GM23338 (cell line): Measurements from ENCODE around the gene PSMB11. TPM values are rescaled to one million over a fixed set of nuclear protein-coding genes. Genes with fewer than 3 reads are reported as not detected.
"Not testable (repeated sequence)": the region's sequence is repeated elsewhere in the genome, so short reads cannot be mapped to it uniquely, and the experiment has no call there.

Experiments
- ATAC-seq: fragments of 200-7000 bp; cut with Tn5 transposase; 3 replicates; pipeline ENCODE4 v1.9.1; 2020
- DNase-seq: peaks from one replicate; pipeline ENCODE4 v3.0.0-alpha.2; 2015; ENCODE audit warnings: low spot score
- H2AFZ ChIP-seq: fragments of 200-600 bp; sonication (generic); 2 replicates; pipeline ENCODE4 v1.8.0; 2016; ENCODE audit warnings: antibody characterized with exemption, mild to moderate bottlenecking, moderate library complexity
- H3F3A ChIP-seq: fragments of 200-600 bp; sonication (generic); replicated peaks from 2 replicates; pipeline ENCODE4 v1.8.0; 2017; ENCODE audit warnings: antibody characterized with exemption, mixed run types, low read depth
- H3K27ac ChIP-seq: fragments of 200-600 bp; sonication (generic); 2 replicates; pipeline ENCODE4 v1.6.1; 2016; ENCODE audit warnings: low read depth
- H3K27me3 ChIP-seq: fragments of 200-600 bp; sonication (generic); 2 replicates; pipeline ENCODE4 v1.8.0; 2016; ENCODE audit warnings: mild to moderate bottlenecking, mixed run types, moderate library complexity; ENCODE audit not compliant: insufficient read depth
- H3K36me3 ChIP-seq: fragments of 200-600 bp; sonication (generic); 2 replicates; pipeline ENCODE4 v1.8.0; 2016; ENCODE audit warnings: mild to moderate bottlenecking; ENCODE audit not compliant: insufficient read depth
- H3K4me1 ChIP-seq: fragments of 200-600 bp; sonication (generic); 2 replicates; pipeline ENCODE4 v1.8.0; 2016; ENCODE audit warnings: mild to moderate bottlenecking, moderate library complexity; ENCODE audit not compliant: insufficient read depth
- H3K4me2 ChIP-seq: fragments of 200-600 bp; sonication (generic); 2 replicates; pipeline ENCODE4 v1.7.1; 2017; ENCODE audit warnings: mixed run types
- H3K4me3 ChIP-seq: fragments of 200-600 bp; sonication (generic); 2 replicates; pipeline ENCODE4 v1.6.1; 2016; ENCODE audit warnings: mixed run types
- H3K79me2 ChIP-seq: fragments of 200-600 bp; sonication (generic); replicated peaks from 2 replicates; pipeline ENCODE4 v1.8.0; 2017; ENCODE audit warnings: mild to moderate bottlenecking; ENCODE audit not compliant: insufficient read depth
- H3K9me2 ChIP-seq: fragments of 200-600 bp; sonication (generic); 2 replicates; pipeline ENCODE4 v1.8.0; 2017; ENCODE audit not compliant: insufficient read depth
- H4K20me1 ChIP-seq: fragments of 200-600 bp; sonication (generic); replicated peaks from 2 replicates; pipeline ENCODE4 v1.8.0; 2017; ENCODE audit warnings: mild to moderate bottlenecking; ENCODE audit not compliant: insufficient read depth
- H3K27ac Mint-ChIP-seq: 2 replicates; pipeline ENCODE4 v1.8.0; 2020; ENCODE audit warnings: inconsistent platforms, mild to moderate bottlenecking, moderate library complexity, mixed read lengths
- H3K27me3 Mint-ChIP-seq: 3 replicates; pipeline ENCODE4 v1.8.0; 2022; ENCODE audit warnings: low read depth, mild to moderate bottlenecking, moderate library complexity, mixed read lengths, inconsistent platforms; ENCODE audit not compliant: insufficient read depth, poor library complexity
- H3K36me3 Mint-ChIP-seq: 3 replicates; pipeline ENCODE4 v1.8.0; 2021; ENCODE audit warnings: low read depth, mild to moderate bottlenecking, inconsistent platforms, moderate library complexity, mixed read lengths
- H3K4me1 Mint-ChIP-seq: 3 replicates; pipeline ENCODE4 v1.8.0; 2020; ENCODE audit warnings: mild to moderate bottlenecking, inconsistent platforms, mixed read lengths
- H3K4me3 Mint-ChIP-seq: 3 replicates; pipeline ENCODE4 v1.8.0; 2021; ENCODE audit warnings: moderate library complexity, mild to moderate bottlenecking, inconsistent platforms, mixed read lengths
- H3K9me3 Mint-ChIP-seq: 3 replicates; pipeline ENCODE4 v1.8.0; 2020; ENCODE audit warnings: moderate library complexity, mild to moderate bottlenecking, inconsistent platforms, mixed read lengths
- CREB1 ChIP-seq: fragments of 250-450 bp; sonication (Bioruptor Pico); IDR thresholded peaks from 2 replicates; pipeline ENCODE4 v1.5.0; 2020; ENCODE audit warnings: low read depth, mild to moderate bottlenecking, moderate library complexity
- EZH2 ChIP-seq: fragments of 200-600 bp; sonication (generic); IDR thresholded peaks from one replicate; pipeline ENCODE4 v1.8.0; 2017; ENCODE audit warnings: antibody characterized with exemption, mild to moderate bottlenecking, low read depth; ENCODE audit not compliant: unreplicated experiment
- JUNB ChIP-seq: IDR thresholded peaks from one replicate; pipeline ENCODE4 v1.6.1; 2016; ENCODE audit warnings: antibody characterized with exemption; ENCODE audit not compliant: unreplicated experiment
- polyA plus RNA-seq: library from polyadenylated mRNA; unstranded; fragments of >200 nt; fragmentation: Nextera tagmentation; extraction: Ambion mirVana; gene quantifications from 2 replicates; pipeline ENCODE4 v1.2.1, GENCODE V29; 2016
- total RNA-seq: library from RNA; depleted of rRNA; stranded (reverse); fragments of >200 nt; shearing (Covaris generic); gene quantifications from 2 replicates; pipeline ENCODE4 v1.2.3, GENCODE V29; 2014
- TF ChIP-seq, protein P1 (sequence below): IDR thresholded peaks from 2 replicates; pipeline ENCODE4 v1.6.1; 2016; ENCODE audit warnings: antibody characterized with exemption

Gene PSMB11
- total and polyA plus RNA-seq, 2 experiments from 2014 or later = 0.07 TPM; not detected in 1

DNA sequence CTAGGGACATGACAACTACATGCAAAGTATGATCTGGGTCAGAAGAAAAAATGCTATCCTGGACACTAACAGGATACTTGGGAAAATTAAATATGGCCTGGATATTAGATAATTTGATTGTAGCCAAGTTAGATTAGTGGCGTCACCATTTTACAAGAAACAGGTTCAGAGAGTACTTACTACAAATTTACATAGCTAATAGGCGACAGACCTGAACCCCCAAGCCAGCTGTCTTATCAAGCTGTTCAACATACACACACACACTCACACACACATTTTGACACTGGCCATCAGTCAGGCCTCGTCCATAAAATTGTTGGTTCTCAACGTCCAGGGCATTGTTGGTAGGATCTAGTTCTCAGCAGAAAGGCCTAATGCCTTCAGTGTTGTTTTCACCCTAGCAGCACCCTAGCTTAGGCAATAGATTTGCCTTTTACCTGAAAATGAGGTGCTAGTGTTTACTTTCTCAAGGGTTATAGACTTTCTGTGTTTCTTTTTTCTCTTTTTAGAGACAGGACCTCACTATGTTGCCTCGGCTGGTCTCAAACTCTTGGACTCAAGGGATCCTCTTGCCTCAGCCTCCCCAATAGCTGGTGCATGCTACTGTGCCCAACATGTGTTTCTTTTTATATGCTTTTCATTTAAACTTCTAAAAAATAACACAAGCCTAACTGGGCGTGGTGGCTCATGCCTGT lies 28.8 kb upstream of the PSMB11 start:
- H3K9me3 Mint-ChIP-seq = no peaks in the 10 kb centered on the region; the same call in 2 of the 3 replicates
- H3K27me3 Mint-ChIP-seq = peaks cover 2% of the 10 kb centered on the region
- Histone ChIP-seq H3K79me2 (no peaks in the 10 kb centered on the region), H3K4me2 (no peak overlapping the region), H3K27me3 (no peaks in the 10 kb centered on the region), H3F3A (0 out of 2 replicates have a peak, but pooled peaks cover 3% of the 10 kb centered on the region), H3K27ac (no peak overlapping the region), H3K36me3 (no peaks in the 10 kb centered on the region), H3K4me3 (no peak overlapping the region), H3K4me1 (no peaks in the 10 kb centered on the region), H3K9me2 (no peaks in the 10 kb centered on the region), H4K20me1 (no peaks in the 10 kb centered on the region), H2AFZ (no peak overlapping the region)
- H3K4me3 Mint-ChIP-seq = no peak overlapping the region
- TF ChIP-seq, protein P1, sequence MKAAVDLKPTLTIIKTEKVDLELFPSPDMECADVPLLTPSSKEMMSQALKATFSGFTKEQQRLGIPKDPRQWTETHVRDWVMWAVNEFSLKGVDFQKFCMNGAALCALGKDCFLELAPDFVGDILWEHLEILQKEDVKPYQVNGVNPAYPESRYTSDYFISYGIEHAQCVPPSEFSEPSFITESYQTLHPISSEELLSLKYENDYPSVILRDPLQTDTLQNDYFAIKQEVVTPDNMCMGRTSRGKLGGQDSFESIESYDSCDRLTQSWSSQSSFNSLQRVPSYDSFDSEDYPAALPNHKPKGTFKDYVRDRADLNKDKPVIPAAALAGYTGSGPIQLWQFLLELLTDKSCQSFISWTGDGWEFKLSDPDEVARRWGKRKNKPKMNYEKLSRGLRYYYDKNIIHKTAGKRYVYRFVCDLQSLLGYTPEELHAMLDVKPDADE = no peak
- H3K36me3 Mint-ChIP-seq = peaks cover 5% of the 10 kb centered on the region; the same call in 1 of the 3 replicates
- no peak for DNase-seq
- no peak overlapping the region for H3K27ac Mint-ChIP-seq
- H3K4me1 Mint-ChIP-seq = peaks cover 14% of the 10 kb centered on the region
- ATAC-seq = no peak

DNA sequence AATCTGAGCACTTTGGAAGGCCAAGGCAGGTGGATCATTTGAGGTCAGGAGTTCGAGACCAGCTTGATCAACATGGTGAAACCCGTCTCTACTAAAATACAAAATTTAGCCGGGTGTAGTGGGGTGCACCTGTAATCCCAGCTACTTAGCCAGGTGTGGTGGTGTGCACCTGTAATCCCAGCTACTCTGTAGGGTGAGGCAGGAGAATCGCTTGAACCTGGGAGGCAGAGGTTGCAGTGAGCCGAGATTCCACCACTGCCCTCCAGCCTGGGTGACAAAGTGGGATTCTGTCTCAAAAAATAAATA lies 28.3 kb upstream of the PSMB11 start:
- H3K4me3 ChIP-seq, H3K36me3 ChIP-seq, H3F3A ChIP-seq, H3K9me2 ChIP-seq, H3K27ac ChIP-seq, DNase-seq, H4K20me1 ChIP-seq, H3K4me2 ChIP-seq, ATAC-seq, H3K79me2 ChIP-seq, H3K9me3 Mint-ChIP-seq, H3K4me3 Mint-ChIP-seq, H3K27ac Mint-ChIP-seq, H3K36me3 Mint-ChIP-seq, H3K27me3 ChIP-seq, H3K27me3 Mint-ChIP-seq, H3K4me1 ChIP-seq, H2AFZ ChIP-seq: not testable (repeated sequence)
- H3K4me1 Mint-ChIP-seq = peaks cover 14% of the 10 kb centered on the region

DNA sequence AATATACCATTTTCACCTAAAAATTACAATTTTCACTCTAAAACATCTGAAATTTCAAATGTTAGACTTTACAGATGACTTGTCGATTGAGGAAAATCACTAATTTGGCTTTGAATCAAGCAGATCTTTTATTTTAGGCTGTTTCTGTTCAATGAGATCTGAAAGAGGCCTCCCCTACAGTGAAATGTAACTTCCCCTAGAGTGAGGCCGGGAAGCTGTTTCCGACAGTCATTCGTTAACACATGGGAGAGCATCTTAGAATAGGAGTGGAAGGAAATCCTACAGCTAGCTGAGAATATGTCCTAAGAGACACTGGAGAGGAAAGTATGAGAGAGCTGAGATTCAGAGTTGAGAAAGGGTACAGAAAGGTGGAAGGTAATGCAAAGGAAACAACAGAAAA lies 26.4 kb upstream of the PSMB11 start:
- no peaks in the 10 kb centered on the region for H3K79me2 ChIP-seq
- H3K27me3 ChIP-seq = no peaks in the 10 kb centered on the region
- no peaks in the 10 kb centered on the region for H3K36me3 Mint-ChIP-seq
- no peak overlapping the region for H3K4me2 ChIP-seq
- H3K27me3 Mint-ChIP-seq = no peaks in the 10 kb centered on the region
- 0 out of 2 replicates have a peak, but pooled peaks cover 3% of the 10 kb centered on the region for H3F3A ChIP-seq
- H3K27ac Mint-ChIP-seq = no peak overlapping the region; the same call in 1 of the 2 replicates
- no peaks in the 10 kb centered on the region for H3K9me2 ChIP-seq
- DNase-seq = no peak
- H3K27ac ChIP-seq = no peak overlapping the region
- H2AFZ ChIP-seq = no peak overlapping the region
- no peak overlapping the region for H3K4me3 ChIP-seq
- ATAC-seq = no peak
- TF ChIP-seq, protein P1 = no peak
- TF ChIP-seq EZH2 = no peak
- TF ChIP-seq JUNB = no peak
- TF ChIP-seq CREB1 = no peak
- H3K36me3 ChIP-seq = no peaks in the 10 kb centered on the region
- no peaks in the 10 kb centered on the region for H3K9me3 Mint-ChIP-seq
- no peaks in the 10 kb centered on the region for H4K20me1 ChIP-seq
- no peak overlapping the region for H3K4me3 Mint-ChIP-seq
- H3K4me1 Mint-ChIP-seq = peaks cover 3% of the 10 kb centered on the region
- no peaks in the 10 kb centered on the region for H3K4me1 ChIP-seq
